GM12878 (cell line): ENCODE results near the gene PPFIA3. TPM values are rescaled to one million over a fixed set of nuclear protein-coding genes. Genes with fewer than 3 reads are reported as not detected.

Source experiments
- ASH2L ChIP-seq: fragments of 300-600, 200-600 bp; sonication (generic); IDR thresholded peaks from 2 replicates; pipeline ENCODE4 v1.6.1; 2017; ENCODE audit warnings: low read depth, mild to moderate bottlenecking, borderline replicate concordance
- ATF3 ChIP-seq: IDR thresholded peaks from 2 replicates; pipeline ENCODE4 v1.6.1; 2011; ENCODE audit warnings: low read depth, mild to moderate bottlenecking, low read length, moderate library complexity, borderline replicate concordance; ENCODE audit errors: extremely low read depth
- BCL11A ChIP-seq: IDR thresholded peaks from 2 replicates; pipeline ENCODE4 v1.6.1; 2011; ENCODE audit warnings: low read depth, low read length
- CBFB ChIP-seq: IDR thresholded peaks from 2 replicates; pipeline ENCODE4 v1.6.1; 2016; ENCODE audit warnings: antibody characterized with exemption, low read depth
- CBX5 ChIP-seq: sonication (generic); IDR thresholded peaks from 2 replicates; pipeline ENCODE4 v1.6.1; 2016; ENCODE audit warnings: low read depth, moderate library complexity, mild to moderate bottlenecking, inconsistent platforms
- CUX1 ChIP-seq: IDR thresholded peaks from 2 replicates; pipeline ENCODE4 v1.6.1; 2012; ENCODE audit warnings: improper control_type of control experiment, low read depth, low read length; ENCODE audit not compliant: insufficient replicate concordance
- ELK1 ChIP-seq: IDR thresholded peaks from 2 replicates; pipeline ENCODE4 v1.6.1; 2012; ENCODE audit warnings: low read depth, low read length, improper control_type of control experiment
- EP300 ChIP-seq, 2 experiments: fragments of 150-350 bp in 1 of 2; IDR thresholded peaks; 2 replicates each; pipeline ENCODE4 v1.6.1; 2011 to 2012; ENCODE audit warnings: low read depth in 2 of 2, low read length in 2 of 2, borderline replicate concordance in 1 of 2, improper control_type of control experiment in 1 of 2, inconsistent platforms in 1 of 2; ENCODE audit not compliant: control insufficient read depth in 1 of 2
- FOXM1 ChIP-seq: IDR thresholded peaks from 2 replicates; pipeline ENCODE4 v1.6.1; 2012; ENCODE audit warnings: low read depth, mild to moderate bottlenecking, inconsistent platforms, low read length, moderate library complexity
- HCFC1 ChIP-seq: fragments of 150-350 bp; IDR thresholded peaks from 2 replicates; pipeline ENCODE4 v1.6.1; 2014; ENCODE audit warnings: low read length
- HDGF ChIP-seq: fragments of 450-650 bp; IDR thresholded peaks from 2 replicates; pipeline ENCODE4 v1.6.1; 2016; ENCODE audit warnings: antibody characterized with exemption
- IKZF1 ChIP-seq: fragments of 450-650 bp; conservative IDR thresholded peaks from 2 replicates; pipeline ENCODE4 v1.6.1; 2017; ENCODE audit warnings: antibody characterized with exemption, mild to moderate bottlenecking
- IRF3 ChIP-seq: fragments of 450-650 bp; IDR thresholded peaks from 2 replicates; pipeline ENCODE4 v1.6.1; 2014; ENCODE audit warnings: mild to moderate bottlenecking
- NFXL1 ChIP-seq: fragments of 450-650 bp; IDR thresholded peaks from 2 replicates; pipeline ENCODE4 v1.6.1; 2017; ENCODE audit warnings: antibody characterized with exemption, mild to moderate bottlenecking, borderline replicate concordance
- POLR2AphosphoS2 ChIP-seq: IDR thresholded peaks from 2 replicates; pipeline ENCODE4 v1.6.1; 2011; ENCODE audit warnings: low read depth, mild to moderate bottlenecking, low read length, improper control_type of control experiment, moderate library complexity
- SIN3A ChIP-seq: IDR thresholded peaks from 2 replicates; pipeline ENCODE4 v1.6.1; 2012; ENCODE audit warnings: low read depth, low read length, improper control_type of control experiment
- SMC3 ChIP-seq: IDR thresholded peaks from 2 replicates; pipeline ENCODE4 v1.6.1; 2011; ENCODE audit warnings: low read length, improper control_type of control experiment, borderline replicate concordance
- SREBF2 ChIP-seq: IDR thresholded peaks from 2 replicates; pipeline ENCODE4 v1.6.1; 2012; ENCODE audit warnings: mild to moderate bottlenecking, low read length
- STAT3 ChIP-seq: IDR thresholded peaks from 2 replicates; pipeline ENCODE4 v1.6.1; 2011; ENCODE audit warnings: low read depth, low read length, improper control_type of control experiment
- SUPT20H ChIP-seq: IDR thresholded peaks from 2 replicates; pipeline ENCODE4 v1.6.1; 2011; ENCODE audit warnings: low read depth, mild to moderate bottlenecking, low read length, moderate library complexity, borderline replicate concordance; ENCODE audit not compliant: control insufficient read depth
- ZNF207 ChIP-seq: fragments of 450-650 bp; IDR thresholded peaks from 2 replicates; pipeline ENCODE4 v1.6.1; 2014; ENCODE audit warnings: antibody characterized with exemption, mild to moderate bottlenecking, borderline replicate concordance
- ZNF217 ChIP-seq: fragments of 450-650 bp; IDR thresholded peaks from 2 replicates; pipeline ENCODE4 v1.6.1; 2017; ENCODE audit warnings: antibody characterized with exemption, mild to moderate bottlenecking
- ZSCAN29 ChIP-seq: fragments of 450-650 bp; IDR thresholded peaks from 2 replicates; pipeline ENCODE4 v1.6.1; 2017; ENCODE audit warnings: mild to moderate bottlenecking, moderate library complexity
- polyA plus RNA-seq, 11 experiments: library from polyadenylated mRNA; depleted of rRNA in 4 of 11; unstranded in 6 of 11; stranded (reverse) in 5 of 11; fragments of >200 nt; fragmentation: Nextera tagmentation in 4 of 11; fragmentation: Illumina TruSeq in 1 of 11; extraction: Ambion mirVana in 4 of 11; extraction: Trizol in 1 of 11; gene quantifications; 1 replicate in 1 of 11; 2 replicates in 10 of 11; pipeline versions ENCODE4 v1.2.1 to v1.2.3, GENCODE V29; 2011 to 2016; ENCODE audit warnings: inconsistent platforms in 2 of 11, missing spikeins in 2 of 11, low read depth in 1 of 11
- total RNA-seq, 4 experiments: library from RNA; depleted of rRNA in 3 of 4; stranded (reverse); fragments of >200 nt in 3 of 4; fragmentation: Illumina TruSeq in 1 of 4; extraction: Trizol in 1 of 4; gene quantifications; 2 replicates each; pipeline versions ENCODE4 v1.2.1 to v1.2.3, GENCODE V29; 2013 to 2021

PPFIA3 gene
- total and polyA plus RNA-seq, 10 of the 15 experiments (the other 5 are each of a cell fraction or from before 2014, with no cell fraction given): 0.11 to 1.7 (median 0.73) TPM; not detected in 3

GRCh38 chr19:49113762-49114629, 5.3 kb upstream of the PPFIA3 start, which contains the start of gene LIN7B (continued):
- TF ChIP-seq CUX1 (no peak), SREBF2 (no peak), NFXL1 (no peak), ATF3 (no peak), CBFB (no peak), SIN3A (no peak), POLR2AphosphoS2 (no peak), ZNF207 (no peak), IKZF1 (peak; percentile 62; the same call in 1 of the 2 replicates), HCFC1 (no peak), SMC3 (no peak), FOXM1 (no peak), ZNF217 (0 out of 2 replicates have a peak, but pooled peaks have one; percentile 57), SUPT20H (no peak), ZSCAN29 (no peak), EP300 (IDR thresholded peaks at IDR 0.05; ENCODE audit: borderline replicate concordance in 1 of 2, control insufficient read depth in 1 of 2, low read depth in 2 of 2, low read length in 2 of 2) (no peak), STAT3 (no peak), CBX5 (no peak), ASH2L (no peak), HDGF (0 out of 2 replicates have a peak, but pooled peaks have one; percentile 21), ELK1 (no peak), IRF3 (no peak), BCL11A (no peak)
